Measurements from ENCODE around the gene TEX101. TPM values are rescaled to one million over a fixed set of nuclear protein-coding genes. Genes with fewer than 3 reads are reported as not detected.

Gene TEX101
- polyA plus RNA-seq, 3 donors: 0.16 TPM; not detected in 2

- intact Hi-C loops (cut with micrococcal nuclease): no loop called here
- Mint-ChIP-seq H3K4me1 (peaks cover 33% of the 10 kb centered on the region), H3K9me3 (peaks cover 0 to 3% (median 0%) of the 10 kb centered on the region in 7 donors), H3K27me3 (ENCODE audit: low read depth in 3 of 3) (peaks cover 10 to 24% (median 15%) of the 10 kb centered on the region in 3 donors), H3K36me3 (peaks cover 3 to 8% of the 10 kb centered on the region in 2 donors), H3K4me3 (no peak overlapping the region), H3K27ac (peak overlapping the region in 2 of 7 donors; percentile 37 to 42)
- Histone ChIP-seq H3K27me3 (ENCODE audit: control insufficient read depth in 2 of 2, insufficient read depth in 2 of 2, low read length in 2 of 2) (no peaks in the 10 kb centered on the region), H3K27ac (ENCODE audit: low read depth in 1 of 2, low read length in 2 of 2) (no peak overlapping the region), H3K4me1 (ENCODE audit: control insufficient read depth in 1 of 2, insufficient read depth in 2 of 2, low read length in 2 of 2) (peaks cover 29 to 34% of the 10 kb centered on the region in 2 donors), H3K79me2 (ENCODE audit: insufficient read depth, low read length) (no peaks in the 10 kb centered on the region), H3K36me3 (replicated peaks in 1 of 2; ENCODE audit: control insufficient read depth in 1 of 2, insufficient read depth in 2 of 2, low read length in 2 of 2) (no peaks in the 10 kb centered on the region), H3K4me3 (replicated peaks in 1 of 3; ENCODE audit: low read depth in 2 of 3, low read length in 3 of 3) (no peak overlapping the region), H3K9me3 (replicated peaks in 1 of 2; ENCODE audit: control insufficient read depth in 1 of 2, insufficient read depth in 1 of 2, low read length in 2 of 2) (no peaks in the 10 kb centered on the region), H3K4me2 (replicated peaks; ENCODE audit: extremely low read depth, low read length, poor library complexity, severe bottlenecking) (no peak overlapping the region), H2AFZ (ENCODE audit: insufficient read depth, low read depth, low read length, poor library complexity, severe bottlenecking) (no peak overlapping the region), H4K20me1 (ENCODE audit: insufficient read depth, low read length) (no peaks in the 10 kb centered on the region), H3K9ac (ENCODE audit: insufficient read depth, low read length, poor library complexity, severe bottlenecking) (no peak overlapping the region)
- WGBS (ENCODE audit: insufficient coverage): 90% methylated on average over 12 of the region's 12 CpGs
- TF ChIP-seq CTCF (IDR thresholded peaks at IDR 0.05): no peak
- no peak for DNase-seq
Observed at GRCh38 chr19:43461303-43461702, 46.6 kb downstream of the TEX101 start.

GRCh38 chr19:43462383-43462782 is 47.7 kb downstream of the TEX101 start:
- Histone ChIP-seq H3K79me2 (ENCODE audit: insufficient read depth, low read length) (no peaks in the 10 kb centered on the region), H4K20me1 (ENCODE audit: insufficient read depth, low read length) (no peaks in the 10 kb centered on the region), H3K4me2 (replicated peaks; ENCODE audit: extremely low read depth, low read length, poor library complexity, severe bottlenecking) (peak overlapping the region; percentile 90), H3K4me1 (ENCODE audit: control insufficient read depth in 1 of 2, insufficient read depth in 2 of 2, low read length in 2 of 2) (peaks cover 34 to 38% of the 10 kb centered on the region in 2 donors), H3K9ac (ENCODE audit: insufficient read depth, low read length, poor library complexity, severe bottlenecking) (no peak overlapping the region), H3K36me3 (replicated peaks in 1 of 2; ENCODE audit: control insufficient read depth in 1 of 2, insufficient read depth in 2 of 2, low read length in 2 of 2) (no peaks in the 10 kb centered on the region), H3K27me3 (ENCODE audit: control insufficient read depth in 2 of 2, insufficient read depth in 2 of 2, low read length in 2 of 2) (no peaks in the 10 kb centered on the region), H3K9me3 (replicated peaks in 1 of 2; ENCODE audit: control insufficient read depth in 1 of 2, insufficient read depth in 1 of 2, low read length in 2 of 2) (no peaks in the 10 kb centered on the region), H3K4me3 (replicated peaks in 1 of 3; ENCODE audit: low read depth in 2 of 3, low read length in 3 of 3) (no peak overlapping the region), H3K27ac (ENCODE audit: low read depth in 1 of 2, low read length in 2 of 2) (no peak overlapping the region), H2AFZ (ENCODE audit: insufficient read depth, low read depth, low read length, poor library complexity, severe bottlenecking) (no peak overlapping the region)
- DNase-seq: no peak
- Mint-ChIP-seq H3K4me3 (peak overlapping the region in 1 of 2 donors; percentile 51), H3K4me1 (peaks cover 33% of the 10 kb centered on the region), H3K27me3 (ENCODE audit: low read depth in 3 of 3) (peaks cover 10 to 24% (median 15%) of the 10 kb centered on the region in 3 donors), H3K36me3 (peaks cover 3 to 8% of the 10 kb centered on the region in 2 donors), H3K9me3 (peaks cover 0 to 3% (median 0%) of the 10 kb centered on the region in 7 donors), H3K27ac (peak overlapping the region in 2 of 7 donors; percentile 21 to 83)
- no peak for TF ChIP-seq CTCF (IDR thresholded peaks at IDR 0.05)
- 92% methylated on average over 2 of the region's 7 CpGs for WGBS (ENCODE audit: insufficient coverage)
- intact Hi-C loops (cut with micrococcal nuclease): no loop called here

Data from CD14-positive monocyte (primary cell).